GM23338 (cell line): ENCODE results near the gene ANO6. TPM values are rescaled to one million over a fixed set of nuclear protein-coding genes. Genes with fewer than 3 reads are reported as not detected.
"Not testable (repeated sequence)": the region's sequence is repeated elsewhere in the genome, so short reads cannot be mapped to it uniquely, and the experiment has no call there.

Experiments
- ATAC-seq: fragments of 200-7000 bp; cut with Tn5 transposase; 3 replicates; pipeline ENCODE4 v1.9.1; 2020
- DNase-seq: peaks from one replicate; pipeline ENCODE4 v3.0.0-alpha.2; 2015; ENCODE audit warnings: low spot score
- H2AFZ ChIP-seq: fragments of 200-600 bp; sonication (generic); 2 replicates; pipeline ENCODE4 v1.8.0; 2016; ENCODE audit warnings: antibody characterized with exemption, mild to moderate bottlenecking, moderate library complexity
- H3F3A ChIP-seq: fragments of 200-600 bp; sonication (generic); replicated peaks from 2 replicates; pipeline ENCODE4 v1.8.0; 2017; ENCODE audit warnings: antibody characterized with exemption, mixed run types, low read depth
- H3K27ac ChIP-seq: fragments of 200-600 bp; sonication (generic); 2 replicates; pipeline ENCODE4 v1.6.1; 2016; ENCODE audit warnings: low read depth
- H3K27me3 ChIP-seq: fragments of 200-600 bp; sonication (generic); 2 replicates; pipeline ENCODE4 v1.8.0; 2016; ENCODE audit warnings: mild to moderate bottlenecking, mixed run types, moderate library complexity; ENCODE audit not compliant: insufficient read depth
- H3K36me3 ChIP-seq: fragments of 200-600 bp; sonication (generic); 2 replicates; pipeline ENCODE4 v1.8.0; 2016; ENCODE audit warnings: mild to moderate bottlenecking; ENCODE audit not compliant: insufficient read depth
- H3K4me1 ChIP-seq: fragments of 200-600 bp; sonication (generic); 2 replicates; pipeline ENCODE4 v1.8.0; 2016; ENCODE audit warnings: mild to moderate bottlenecking, moderate library complexity; ENCODE audit not compliant: insufficient read depth
- H3K4me2 ChIP-seq: fragments of 200-600 bp; sonication (generic); 2 replicates; pipeline ENCODE4 v1.7.1; 2017; ENCODE audit warnings: mixed run types
- H3K4me3 ChIP-seq: fragments of 200-600 bp; sonication (generic); 2 replicates; pipeline ENCODE4 v1.6.1; 2016; ENCODE audit warnings: mixed run types
- H3K79me2 ChIP-seq: fragments of 200-600 bp; sonication (generic); replicated peaks from 2 replicates; pipeline ENCODE4 v1.8.0; 2017; ENCODE audit warnings: mild to moderate bottlenecking; ENCODE audit not compliant: insufficient read depth
- H3K9me2 ChIP-seq: fragments of 200-600 bp; sonication (generic); 2 replicates; pipeline ENCODE4 v1.8.0; 2017; ENCODE audit not compliant: insufficient read depth
- H4K20me1 ChIP-seq: fragments of 200-600 bp; sonication (generic); replicated peaks from 2 replicates; pipeline ENCODE4 v1.8.0; 2017; ENCODE audit warnings: mild to moderate bottlenecking; ENCODE audit not compliant: insufficient read depth
- H3K27ac Mint-ChIP-seq: 2 replicates; pipeline ENCODE4 v1.8.0; 2020; ENCODE audit warnings: inconsistent platforms, mild to moderate bottlenecking, moderate library complexity, mixed read lengths
- H3K27me3 Mint-ChIP-seq: 3 replicates; pipeline ENCODE4 v1.8.0; 2022; ENCODE audit warnings: low read depth, mild to moderate bottlenecking, moderate library complexity, mixed read lengths, inconsistent platforms; ENCODE audit not compliant: insufficient read depth, poor library complexity
- H3K36me3 Mint-ChIP-seq: 3 replicates; pipeline ENCODE4 v1.8.0; 2021; ENCODE audit warnings: low read depth, mild to moderate bottlenecking, inconsistent platforms, moderate library complexity, mixed read lengths
- H3K4me1 Mint-ChIP-seq: 3 replicates; pipeline ENCODE4 v1.8.0; 2020; ENCODE audit warnings: mild to moderate bottlenecking, inconsistent platforms, mixed read lengths
- H3K4me3 Mint-ChIP-seq: 3 replicates; pipeline ENCODE4 v1.8.0; 2021; ENCODE audit warnings: moderate library complexity, mild to moderate bottlenecking, inconsistent platforms, mixed read lengths
- H3K9me3 Mint-ChIP-seq: 3 replicates; pipeline ENCODE4 v1.8.0; 2020; ENCODE audit warnings: moderate library complexity, mild to moderate bottlenecking, inconsistent platforms, mixed read lengths
- CREB1 ChIP-seq: fragments of 250-450 bp; sonication (Bioruptor Pico); IDR thresholded peaks from 2 replicates; pipeline ENCODE4 v1.5.0; 2020; ENCODE audit warnings: low read depth, mild to moderate bottlenecking, moderate library complexity
- EZH2 ChIP-seq: fragments of 200-600 bp; sonication (generic); IDR thresholded peaks from one replicate; pipeline ENCODE4 v1.8.0; 2017; ENCODE audit warnings: antibody characterized with exemption, mild to moderate bottlenecking, low read depth; ENCODE audit not compliant: unreplicated experiment
- EZH2phosphoT487 ChIP-seq: fragments of 200-600 bp; sonication (generic); IDR thresholded peaks from one replicate; pipeline ENCODE4 v1.8.1; 2018; ENCODE audit warnings: antibody characterized with exemption; ENCODE audit not compliant: unreplicated experiment
- STAT1 ChIP-seq: IDR thresholded peaks from one replicate; pipeline ENCODE4 v1.6.1; 2016; ENCODE audit warnings: antibody characterized with exemption; ENCODE audit not compliant: unreplicated experiment
- polyA plus RNA-seq: library from polyadenylated mRNA; unstranded; fragments of >200 nt; fragmentation: Nextera tagmentation; extraction: Ambion mirVana; gene quantifications from 2 replicates; pipeline ENCODE4 v1.2.1, GENCODE V29; 2016
- total RNA-seq: library from RNA; depleted of rRNA; stranded (reverse); fragments of >200 nt; shearing (Covaris generic); gene quantifications from 2 replicates; pipeline ENCODE4 v1.2.3, GENCODE V29; 2014
- TF ChIP-seq, protein P1 (sequence below), 2 experiments: fragments of 200-600 bp in 1 of 2; sonication (generic) in 1 of 2; conservative IDR thresholded peaks; 2 replicates each; pipeline versions ENCODE4 v1.5.1 to v1.6.1; 2016 to 2017; ENCODE audit warnings: antibody characterized with exemption in 2 of 2, low read depth in 2 of 2, mild to moderate bottlenecking in 2 of 2, moderate library complexity in 1 of 2
- TF ChIP-seq, protein P2 (sequence below): IDR thresholded peaks from 2 replicates; pipeline ENCODE4 v1.6.1; 2016; ENCODE audit warnings: antibody characterized with exemption
- TF ChIP-seq, protein P3 (sequence below): fragments of 250-450 bp; sonication (Bioruptor Pico); IDR thresholded peaks from 2 replicates; pipeline ENCODE4 v1.5.0; 2020; ENCODE audit warnings: mild to moderate bottlenecking, moderate library complexity

ANO6 gene
- total and polyA plus RNA-seq, 2 experiments from 2014 or later: 21.1 to 48.9 TPM

DNA sequence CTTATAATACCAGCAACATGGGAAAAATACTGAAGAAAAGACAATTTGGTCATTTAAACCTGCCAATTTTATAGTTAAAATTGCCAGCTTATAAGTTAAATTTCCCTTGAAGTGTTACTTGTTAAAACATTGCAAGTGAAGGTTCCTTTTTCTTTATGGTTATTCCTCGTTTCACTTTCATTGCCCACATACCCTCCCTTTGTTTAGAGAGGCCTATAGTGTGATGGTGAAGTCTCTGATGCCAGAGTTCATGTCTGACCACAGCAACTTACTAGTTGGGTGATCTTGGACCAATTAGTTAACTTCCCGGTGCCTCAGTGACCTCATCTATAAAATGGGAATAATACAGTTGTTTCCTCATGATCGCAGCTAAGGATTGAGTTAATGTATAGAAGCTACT is 173.5 kb downstream of the ANO6 start:
- no peak overlapping the region for H3K4me2 ChIP-seq
- H3F3A ChIP-seq: no peaks in the 10 kb centered on the region
- Mint-ChIP-seq H3K4me3 (no peak overlapping the region), H3K27ac (0 out of 2 replicates have a peak overlapping the region, but pooled peaks have one; percentile 27), H3K4me1 (peaks cover 7% of the 10 kb centered on the region; the same call in 2 of the 3 replicates), H3K9me3 (peaks cover 23% of the 10 kb centered on the region; the same call in 2 of the 3 replicates), H3K27me3 (peaks cover 5% of the 10 kb centered on the region), H3K36me3 (peaks cover 61% of the 10 kb centered on the region)
- DNase-seq (no peak), ATAC-seq (no peak)
- no peak overlapping the region for H3K4me3 ChIP-seq
- no peaks in the 10 kb centered on the region for H3K4me1 ChIP-seq
- H2AFZ ChIP-seq: no peak overlapping the region
- H3K79me2 ChIP-seq: no peaks in the 10 kb centered on the region
- peaks cover 2% of the 10 kb centered on the region; the same call in 1 of the 2 replicates for H3K9me2 ChIP-seq
- H3K36me3 ChIP-seq: peaks cover 7% of the 10 kb centered on the region
- TF ChIP-seq STAT1: no peak
- no peak for TF ChIP-seq CREB1
- no peak for TF ChIP-seq EZH2
- TF ChIP-seq, protein P1, sequence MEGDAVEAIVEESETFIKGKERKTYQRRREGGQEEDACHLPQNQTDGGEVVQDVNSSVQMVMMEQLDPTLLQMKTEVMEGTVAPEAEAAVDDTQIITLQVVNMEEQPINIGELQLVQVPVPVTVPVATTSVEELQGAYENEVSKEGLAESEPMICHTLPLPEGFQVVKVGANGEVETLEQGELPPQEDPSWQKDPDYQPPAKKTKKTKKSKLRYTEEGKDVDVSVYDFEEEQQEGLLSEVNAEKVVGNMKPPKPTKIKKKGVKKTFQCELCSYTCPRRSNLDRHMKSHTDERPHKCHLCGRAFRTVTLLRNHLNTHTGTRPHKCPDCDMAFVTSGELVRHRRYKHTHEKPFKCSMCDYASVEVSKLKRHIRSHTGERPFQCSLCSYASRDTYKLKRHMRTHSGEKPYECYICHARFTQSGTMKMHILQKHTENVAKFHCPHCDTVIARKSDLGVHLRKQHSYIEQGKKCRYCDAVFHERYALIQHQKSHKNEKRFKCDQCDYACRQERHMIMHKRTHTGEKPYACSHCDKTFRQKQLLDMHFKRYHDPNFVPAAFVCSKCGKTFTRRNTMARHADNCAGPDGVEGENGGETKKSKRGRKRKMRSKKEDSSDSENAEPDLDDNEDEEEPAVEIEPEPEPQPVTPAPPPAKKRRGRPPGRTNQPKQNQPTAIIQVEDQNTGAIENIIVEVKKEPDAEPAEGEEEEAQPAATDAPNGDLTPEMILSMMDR (conservative IDR thresholded peaks at IDR 0.05; ENCODE audit: low read depth in 2 of 2): no peak
- no peak for TF ChIP-seq EZH2phosphoT487
- TF ChIP-seq, protein P2, sequence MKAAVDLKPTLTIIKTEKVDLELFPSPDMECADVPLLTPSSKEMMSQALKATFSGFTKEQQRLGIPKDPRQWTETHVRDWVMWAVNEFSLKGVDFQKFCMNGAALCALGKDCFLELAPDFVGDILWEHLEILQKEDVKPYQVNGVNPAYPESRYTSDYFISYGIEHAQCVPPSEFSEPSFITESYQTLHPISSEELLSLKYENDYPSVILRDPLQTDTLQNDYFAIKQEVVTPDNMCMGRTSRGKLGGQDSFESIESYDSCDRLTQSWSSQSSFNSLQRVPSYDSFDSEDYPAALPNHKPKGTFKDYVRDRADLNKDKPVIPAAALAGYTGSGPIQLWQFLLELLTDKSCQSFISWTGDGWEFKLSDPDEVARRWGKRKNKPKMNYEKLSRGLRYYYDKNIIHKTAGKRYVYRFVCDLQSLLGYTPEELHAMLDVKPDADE: no peak
- TF ChIP-seq, protein P3, sequence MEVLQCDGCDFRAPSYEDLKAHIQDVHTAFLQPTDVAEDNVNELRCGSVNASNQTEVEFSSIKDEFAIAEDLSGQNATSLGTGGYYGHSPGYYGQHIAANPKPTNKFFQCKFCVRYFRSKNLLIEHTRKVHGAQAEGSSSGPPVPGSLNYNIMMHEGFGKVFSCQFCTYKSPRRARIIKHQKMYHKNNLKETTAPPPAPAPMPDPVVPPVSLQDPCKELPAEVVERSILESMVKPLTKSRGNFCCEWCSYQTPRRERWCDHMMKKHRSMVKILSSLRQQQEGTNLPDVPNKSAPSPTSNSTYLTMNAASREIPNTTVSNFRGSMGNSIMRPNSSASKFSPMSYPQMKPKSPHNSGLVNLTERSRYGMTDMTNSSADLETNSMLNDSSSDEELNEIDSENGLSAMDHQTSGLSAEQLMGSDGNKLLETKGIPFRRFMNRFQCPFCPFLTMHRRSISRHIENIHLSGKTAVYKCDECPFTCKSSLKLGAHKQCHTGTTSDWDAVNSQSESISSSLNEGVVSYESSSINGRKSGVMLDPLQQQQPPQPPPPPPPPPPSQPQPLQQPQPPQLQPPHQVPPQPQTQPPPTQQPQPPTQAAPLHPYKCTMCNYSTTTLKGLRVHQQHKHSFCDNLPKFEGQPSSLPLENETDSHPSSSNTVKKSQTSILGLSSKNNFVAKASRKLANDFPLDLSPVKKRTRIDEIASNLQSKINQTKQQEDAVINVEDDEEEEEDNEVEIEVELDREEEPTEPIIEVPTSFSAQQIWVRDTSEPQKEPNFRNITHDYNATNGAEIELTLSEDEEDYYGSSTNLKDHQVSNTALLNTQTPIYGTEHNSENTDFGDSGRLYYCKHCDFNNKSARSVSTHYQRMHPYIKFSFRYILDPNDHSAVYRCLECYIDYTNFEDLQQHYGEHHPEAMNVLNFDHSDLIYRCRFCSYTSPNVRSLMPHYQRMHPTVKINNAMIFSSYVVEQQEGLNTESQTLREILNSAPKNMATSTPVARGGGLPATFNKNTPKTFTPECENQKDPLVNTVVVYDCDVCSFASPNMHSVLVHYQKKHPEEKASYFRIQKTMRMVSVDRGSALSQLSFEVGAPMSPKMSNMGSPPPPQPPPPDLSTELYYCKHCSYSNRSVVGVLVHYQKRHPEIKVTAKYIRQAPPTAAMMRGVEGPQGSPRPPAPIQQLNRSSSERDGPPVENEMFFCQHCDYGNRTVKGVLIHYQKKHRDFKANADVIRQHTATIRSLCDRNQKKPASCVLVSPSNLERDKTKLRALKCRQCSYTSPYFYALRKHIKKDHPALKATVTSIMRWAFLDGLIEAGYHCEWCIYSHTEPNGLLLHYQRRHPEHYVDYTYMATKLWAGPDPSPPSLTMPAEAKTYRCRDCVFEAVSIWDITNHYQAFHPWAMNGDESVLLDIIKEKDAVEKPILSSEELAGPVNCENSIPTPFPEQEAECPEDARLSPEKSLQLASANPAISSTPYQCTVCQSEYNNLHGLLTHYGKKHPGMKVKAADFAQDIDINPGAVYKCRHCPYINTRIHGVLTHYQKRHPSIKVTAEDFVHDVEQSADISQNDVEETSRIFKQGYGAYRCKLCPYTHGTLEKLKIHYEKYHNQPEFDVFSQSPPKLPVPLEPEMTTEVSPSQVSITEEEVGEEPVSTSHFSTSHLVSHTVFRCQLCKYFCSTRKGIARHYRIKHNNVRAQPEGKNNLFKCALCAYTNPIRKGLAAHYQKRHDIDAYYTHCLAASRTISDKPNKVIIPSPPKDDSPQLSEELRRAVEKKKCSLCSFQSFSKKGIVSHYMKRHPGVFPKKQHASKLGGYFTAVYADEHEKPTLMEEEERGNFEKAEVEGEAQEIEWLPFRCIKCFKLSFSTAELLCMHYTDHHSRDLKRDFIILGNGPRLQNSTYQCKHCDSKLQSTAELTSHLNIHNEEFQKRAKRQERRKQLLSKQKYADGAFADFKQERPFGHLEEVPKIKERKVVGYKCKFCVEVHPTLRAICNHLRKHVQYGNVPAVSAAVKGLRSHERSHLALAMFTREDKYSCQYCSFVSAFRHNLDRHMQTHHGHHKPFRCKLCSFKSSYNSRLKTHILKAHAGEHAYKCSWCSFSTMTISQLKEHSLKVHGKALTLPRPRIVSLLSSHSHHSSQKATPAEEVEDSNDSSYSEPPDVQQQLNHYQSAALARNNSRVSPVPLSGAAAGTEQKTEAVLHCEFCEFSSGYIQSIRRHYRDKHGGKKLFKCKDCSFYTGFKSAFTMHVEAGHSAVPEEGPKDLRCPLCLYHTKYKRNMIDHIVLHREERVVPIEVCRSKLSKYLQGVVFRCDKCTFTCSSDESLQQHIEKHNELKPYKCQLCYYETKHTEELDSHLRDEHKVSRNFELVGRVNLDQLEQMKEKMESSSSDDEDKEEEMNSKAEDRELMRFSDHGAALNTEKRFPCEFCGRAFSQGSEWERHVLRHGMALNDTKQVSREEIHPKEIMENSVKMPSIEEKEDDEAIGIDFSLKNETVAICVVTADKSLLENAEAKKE: no peak
- H4K20me1 ChIP-seq: no peaks in the 10 kb centered on the region
- no peaks in the 10 kb centered on the region for H3K27me3 ChIP-seq
- H3K27ac ChIP-seq: peak overlapping the region; percentile 61; the same call in 1 of the 2 replicates

DNA sequence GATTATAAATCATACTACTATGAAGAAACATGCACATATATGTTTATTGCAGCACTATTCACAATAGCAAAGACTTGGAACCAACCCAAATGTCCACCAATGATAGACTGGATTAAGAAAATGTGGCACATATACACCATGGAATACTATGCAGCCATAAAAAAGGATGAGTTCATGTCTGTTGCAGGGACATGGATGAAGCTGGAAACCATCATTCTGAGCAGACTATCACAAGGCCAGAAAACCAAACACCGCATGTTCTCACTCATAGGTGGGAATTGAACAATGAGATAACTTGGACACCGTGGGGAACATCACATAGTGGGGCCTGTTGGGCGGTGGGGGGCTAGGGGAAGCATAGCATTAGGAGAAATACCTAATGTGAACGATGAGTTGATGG is 181.6 kb downstream of the ANO6 start:
- DNase-seq, H3K9me2 ChIP-seq, H3K79me2 ChIP-seq, H3K27ac ChIP-seq, H3K4me2 ChIP-seq, H3K27ac Mint-ChIP-seq, H2AFZ ChIP-seq, H3K27me3 ChIP-seq, H3K4me3 ChIP-seq, H3F3A ChIP-seq, H3K4me1 Mint-ChIP-seq, H3K4me1 ChIP-seq, H4K20me1 ChIP-seq, H3K4me3 Mint-ChIP-seq, ATAC-seq, H3K27me3 Mint-ChIP-seq: not testable (repeated sequence)
- peaks cover 18% of the 10 kb centered on the region; the same call in 1 of the 2 replicates for H3K36me3 ChIP-seq
- peaks cover 52% of the 10 kb centered on the region for H3K36me3 Mint-ChIP-seq
- H3K9me3 Mint-ChIP-seq: peaks cover 32% of the 10 kb centered on the region; the same call in 2 of the 3 replicates
